Lung (tissue), 12 donors: ENCODE measurements around the gene LRRC1. TPM values are rescaled to one million over a fixed set of nuclear protein-coding genes. Genes with fewer than 3 reads are reported as not detected.

Experiments used
- ATAC-seq: fragments of 200-7000 bp; cut with Tn5 transposase; one replicate; pipeline ENCODE4 v1.9.1; 2020; ENCODE audit warnings: moderate number of reproducible peaks; ENCODE audit not compliant: insufficient read depth, low FRiP score
- DNase-seq, 3 donors: peaks; one replicate each; pipeline ENCODE4 v3.0.0-alpha.2; 2013 to 2017
- H3K27ac ChIP-seq, 2 donors: one replicate each; pipeline ENCODE4 v1.5.1; 2013; ENCODE audit warnings: mild to moderate bottlenecking in 2 of 2, moderate library complexity in 2 of 2, control low read depth in 1 of 2, inconsistent platforms in 1 of 2, low read depth in 1 of 2, low read length in 1 of 2
- H3K27me3 ChIP-seq, 3 donors: one replicate each; pipeline ENCODE4 v1.5.1; 2013; ENCODE audit warnings: low read length in 2 of 3; ENCODE audit not compliant: control insufficient read depth in 3 of 3, insufficient read depth in 3 of 3
- H3K36me3 ChIP-seq, 4 donors: one replicate each; pipeline ENCODE4 v1.5.1; 2013; ENCODE audit warnings: low read length in 4 of 4, mild to moderate bottlenecking in 1 of 4, moderate library complexity in 1 of 4; ENCODE audit not compliant: control insufficient read depth in 4 of 4, insufficient read depth in 4 of 4
- H3K4me1 ChIP-seq, 5 donors: one replicate each; pipeline ENCODE4 v1.5.1; 2013; ENCODE audit warnings: low read length in 5 of 5, mild to moderate bottlenecking in 2 of 5, moderate library complexity in 1 of 5; ENCODE audit not compliant: control insufficient read depth in 5 of 5, insufficient read depth in 5 of 5
- H3K4me3 ChIP-seq: one replicate; pipeline ENCODE4 v1.5.1; 2013; ENCODE audit warnings: mild to moderate bottlenecking, control low read depth, moderate library complexity
- H3K9ac ChIP-seq, 2 donors: one replicate each; pipeline ENCODE4 v1.5.1; 2013; ENCODE audit warnings: low read length in 2 of 2, control low read depth in 1 of 2; ENCODE audit not compliant: insufficient read depth in 1 of 2
- H3K9me3 ChIP-seq, 4 donors: one replicate each; pipeline ENCODE4 v1.5.1; 2013; ENCODE audit warnings: low read length in 3 of 4, mild to moderate bottlenecking in 1 of 4, moderate library complexity in 1 of 4; ENCODE audit not compliant: control insufficient read depth in 4 of 4, insufficient read depth in 3 of 4
- CTCF ChIP-seq: IDR thresholded peaks from 2 replicates; pipeline ENCODE4 v1.5.1; 2012; ENCODE audit warnings: mild to moderate bottlenecking; ENCODE audit errors: control extremely low read depth, extremely low read depth
- WGBS, 2 donors: extraction: QIAGEN DNeasy Blood & Tissue Kit; methylation state at CpG; one replicate each; pipeline ENCODE4 v1.1.7; 2013; 5-methylcytosine and 5-hydroxymethylcytosine counted together
- polyA plus RNA-seq, 2 donors: library from polyadenylated mRNA; stranded (reverse); fragments of 200-250 nt; gene quantifications; one replicate each; pipeline ENCODE4 v1.2.1, GENCODE V29; 2013
- total RNA-seq, 2 donors: library from RNA; depleted of rRNA in 1 of 2; stranded (reverse); fragments of >200 nt in 1 of 2; gene quantifications; one replicate each; pipeline ENCODE4 v1.2.1, GENCODE V29; 2014 to 2021
- donor health status: control.
- donor health status: control.
- donor health status: Bipolar disorder and iron deficiency.
- donor health status: healthy.
- donor health status: DM: yes; HTN: yes; CAD: no.

The LRRC1 gene
- total and polyA plus RNA-seq, 4 donors = 4.8 to 19.9 (median 9.9) TPM

- no peaks in the 10 kb centered on the region for H3K9me3 ChIP-seq
- H3K4me3 ChIP-seq = no peak overlapping the region
- no peak overlapping the region for H3K9ac ChIP-seq
- H3K27ac ChIP-seq = no peak overlapping the region
- ATAC-seq = no peak
- no peaks in the 10 kb centered on the region for H3K36me3 ChIP-seq
- WGBS, 2 donors = 29 to 69% methylated on average over 1 of the region's 1 CpG
- no peaks in the 10 kb centered on the region for H3K27me3 ChIP-seq
- H3K4me1 ChIP-seq = peaks cover 0 to 4% (median 0%) of the 10 kb centered on the region in 5 donors
- TF ChIP-seq CTCF = no peak
- no peak for DNase-seq
Measured at GRCh38 chr6:53813801-53814200, 19.0 kb downstream of the LRRC1 start.

DNA sequence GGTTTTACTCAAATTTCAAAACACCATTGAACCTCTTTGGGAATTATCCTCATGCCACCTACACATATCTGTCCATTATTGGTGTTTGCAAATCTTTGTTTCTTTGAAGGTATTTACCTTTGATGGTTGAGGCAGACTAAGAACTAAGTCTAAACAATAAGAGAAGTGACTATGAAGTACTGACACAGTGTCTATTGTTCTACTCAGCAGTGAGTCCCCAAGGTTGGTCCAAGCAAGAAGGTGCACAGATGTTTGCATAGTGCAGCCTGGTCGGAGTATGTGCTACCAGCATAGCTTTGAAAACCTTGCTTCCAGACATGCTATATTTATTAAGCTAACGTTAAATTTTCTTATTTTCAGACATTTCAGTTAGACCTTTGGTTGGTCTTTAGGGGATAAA, 19.5 kb downstream of the LRRC1 start:
- no peaks in the 10 kb centered on the region for H3K36me3 ChIP-seq
- H3K4me3 ChIP-seq = no peak overlapping the region
- DNase-seq (no peak), ATAC-seq (no peak)
- no peak overlapping the region for H3K27ac ChIP-seq
- TF ChIP-seq CTCF = no peak
- no peak overlapping the region for H3K9ac ChIP-seq
- H3K4me1 ChIP-seq = peaks cover 0 to 4% (median 0%) of the 10 kb centered on the region in 5 donors
- 90 to 92% methylated on average over 2 of the region's 2 CpGs for WGBS, 2 donors
- no peaks in the 10 kb centered on the region for H3K27me3 ChIP-seq
- no peaks in the 10 kb centered on the region for H3K9me3 ChIP-seq

DNA sequence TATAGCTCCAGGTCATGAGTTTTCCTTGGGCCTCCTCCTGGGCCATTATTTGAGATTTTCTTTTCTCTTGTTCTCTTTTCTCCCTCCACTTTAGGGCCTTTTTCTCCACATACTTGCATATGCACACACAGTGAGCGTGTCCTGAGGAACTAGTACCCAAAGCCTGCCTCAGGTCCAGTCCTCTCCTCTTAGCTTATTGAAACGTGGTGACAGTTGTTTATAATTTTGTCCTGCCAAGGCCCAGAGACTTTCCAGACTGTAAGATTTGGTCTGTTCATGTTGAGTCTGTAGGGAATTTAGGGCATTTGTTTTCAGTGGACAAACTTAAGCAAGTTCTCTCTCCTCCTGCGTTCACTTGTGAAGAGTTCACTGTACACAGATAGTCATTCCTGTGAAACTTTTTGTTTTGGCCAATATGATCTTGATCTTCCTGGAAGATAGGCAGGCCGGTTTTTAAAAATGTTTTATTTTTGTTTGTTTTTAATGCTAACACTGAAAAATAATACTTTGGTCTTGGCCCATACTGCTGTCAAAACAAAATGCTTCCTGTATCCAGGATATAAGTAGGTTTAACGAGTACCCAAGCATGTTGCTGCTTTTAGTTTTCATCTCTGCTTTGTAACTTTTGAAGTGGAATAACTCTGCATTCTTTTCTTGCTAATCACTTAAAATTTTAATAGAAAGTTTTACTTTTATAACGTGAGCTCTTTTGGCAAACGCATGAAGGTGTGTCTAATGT, 20.7 kb downstream of the LRRC1 start:
- Histone ChIP-seq H3K4me3 (no peak overlapping the region), H3K27me3 (no peaks in the 10 kb centered on the region), H3K9me3 (no peaks in the 10 kb centered on the region), H3K27ac (no peak overlapping the region), H3K36me3 (no peaks in the 10 kb centered on the region), H3K4me1 (peaks cover 0 to 4% (median 0%) of the 10 kb centered on the region in 5 donors), H3K9ac (no peak overlapping the region)
- WGBS, 2 donors = 57 to 76% methylated on average over 7 of the region's 7 CpGs
- DNase-seq (no peak), ATAC-seq (no peak)
- no peak for TF ChIP-seq CTCF
